ENCODE data around the gene SEC61A2.

Gene SEC61A2

GRCh38 chr10:12184165-12184564, 54.7 kb downstream of the SEC61A2 start:
- in situ Hi-C loops (cut with MboI; ENCODE audit: low pct_unique_long_range_greater_than_20kb, low sequenced_read_pairs, unreplicated experiment), result no loop called here
- no peak for DNase-seq (ENCODE audit: low spot score)
- no peak for TF ChIP-seq CTCF (IDR thresholded peaks at IDR 0.05; ENCODE audit: extremely low read depth, insufficient read depth, missing control alignments)

GRCh38 chr10:12186323-12186722, 56.8 kb downstream of the SEC61A2 start:
- no peak for DNase-seq (ENCODE audit: low spot score)
- in situ Hi-C loops (cut with MboI; ENCODE audit: low pct_unique_long_range_greater_than_20kb, low sequenced_read_pairs, unreplicated experiment), result no loop called here
- no peak for TF ChIP-seq CTCF (IDR thresholded peaks at IDR 0.05; ENCODE audit: extremely low read depth, insufficient read depth, missing control alignments)

- no peak for TF ChIP-seq CTCF (IDR thresholded peaks at IDR 0.05; ENCODE audit: extremely low read depth, insufficient read depth, missing control alignments)
- DNase-seq (ENCODE audit: low spot score), result no peak
- in situ Hi-C loops (cut with MboI; ENCODE audit: low pct_unique_long_range_greater_than_20kb, low sequenced_read_pairs, unreplicated experiment), result no loop called here
Measured at GRCh38 chr10:12187321-12187905, 57.9 kb downstream of the SEC61A2 start.

GRCh38 chr10:12188656-12189055, 59.2 kb downstream of the SEC61A2 start:
- TF ChIP-seq CTCF (IDR thresholded peaks at IDR 0.05; ENCODE audit: extremely low read depth, insufficient read depth, missing control alignments), result no peak
- no peak for DNase-seq (ENCODE audit: low spot score)
- in situ Hi-C loops (cut with MboI; ENCODE audit: low pct_unique_long_range_greater_than_20kb, low sequenced_read_pairs, unreplicated experiment), result no loop called here

GRCh38 chr10:12189426-12189825, 59.9 kb downstream of the SEC61A2 start:
- no peak for TF ChIP-seq CTCF (IDR thresholded peaks at IDR 0.05; ENCODE audit: extremely low read depth, insufficient read depth, missing control alignments)
- DNase-seq (ENCODE audit: low spot score), result no peak
- in situ Hi-C loops (cut with MboI; ENCODE audit: low pct_unique_long_range_greater_than_20kb, low sequenced_read_pairs, unreplicated experiment), result no loop called here

GRCh38 chr10:12191715-12192114, 62.2 kb downstream of the SEC61A2 start:
- TF ChIP-seq CTCF (IDR thresholded peaks at IDR 0.05; ENCODE audit: extremely low read depth, insufficient read depth, missing control alignments), result no peak
- in situ Hi-C loops (cut with MboI; ENCODE audit: low pct_unique_long_range_greater_than_20kb, low sequenced_read_pairs, unreplicated experiment), result no loop called here
- no peak for DNase-seq (ENCODE audit: low spot score)

- no peak for TF ChIP-seq CTCF (IDR thresholded peaks at IDR 0.05; ENCODE audit: extremely low read depth, insufficient read depth, missing control alignments)
- DNase-seq (ENCODE audit: low spot score), result no peak
- in situ Hi-C loops (cut with MboI; ENCODE audit: low pct_unique_long_range_greater_than_20kb, low sequenced_read_pairs, unreplicated experiment), result no loop called here
Measured at GRCh38 chr10:12193193-12193592, 63.7 kb downstream of the SEC61A2 start.

Measured in GM13977 (cell line).